ENCODE data around the gene NARS2.

DNA sequence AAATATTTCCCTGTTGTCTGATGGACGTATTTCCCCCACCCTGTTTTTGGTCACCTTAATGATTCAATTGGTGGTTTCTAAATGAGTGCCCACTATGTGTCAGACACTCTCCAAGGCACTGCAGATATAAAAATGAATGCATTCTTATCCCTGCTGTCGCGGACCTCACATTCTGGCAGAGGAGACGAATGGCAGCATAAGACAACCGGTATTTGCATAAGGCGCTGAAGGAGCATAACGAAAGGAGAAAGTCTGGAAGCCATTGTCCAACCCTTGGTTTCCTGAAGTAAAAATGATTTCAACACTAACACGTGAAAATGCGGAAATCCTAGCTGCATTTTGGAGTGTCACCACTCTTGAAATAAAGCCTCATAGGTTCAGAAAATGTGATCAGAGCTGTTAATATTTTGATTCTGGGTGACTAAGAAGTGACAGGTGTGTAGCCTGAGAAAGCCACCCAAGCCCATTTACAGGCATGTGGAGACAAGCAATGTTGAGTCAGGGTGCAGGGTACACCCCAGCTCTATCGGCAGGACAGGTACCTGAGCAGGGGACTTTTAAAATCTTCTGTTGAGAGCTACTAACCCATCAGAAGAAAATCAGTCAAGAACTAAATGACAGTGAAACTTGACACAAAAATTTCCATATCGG is 146.9 kb downstream of the NARS2 start:
- TF ChIP-seq, protein P1, sequence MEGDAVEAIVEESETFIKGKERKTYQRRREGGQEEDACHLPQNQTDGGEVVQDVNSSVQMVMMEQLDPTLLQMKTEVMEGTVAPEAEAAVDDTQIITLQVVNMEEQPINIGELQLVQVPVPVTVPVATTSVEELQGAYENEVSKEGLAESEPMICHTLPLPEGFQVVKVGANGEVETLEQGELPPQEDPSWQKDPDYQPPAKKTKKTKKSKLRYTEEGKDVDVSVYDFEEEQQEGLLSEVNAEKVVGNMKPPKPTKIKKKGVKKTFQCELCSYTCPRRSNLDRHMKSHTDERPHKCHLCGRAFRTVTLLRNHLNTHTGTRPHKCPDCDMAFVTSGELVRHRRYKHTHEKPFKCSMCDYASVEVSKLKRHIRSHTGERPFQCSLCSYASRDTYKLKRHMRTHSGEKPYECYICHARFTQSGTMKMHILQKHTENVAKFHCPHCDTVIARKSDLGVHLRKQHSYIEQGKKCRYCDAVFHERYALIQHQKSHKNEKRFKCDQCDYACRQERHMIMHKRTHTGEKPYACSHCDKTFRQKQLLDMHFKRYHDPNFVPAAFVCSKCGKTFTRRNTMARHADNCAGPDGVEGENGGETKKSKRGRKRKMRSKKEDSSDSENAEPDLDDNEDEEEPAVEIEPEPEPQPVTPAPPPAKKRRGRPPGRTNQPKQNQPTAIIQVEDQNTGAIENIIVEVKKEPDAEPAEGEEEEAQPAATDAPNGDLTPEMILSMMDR (IDR thresholded peaks at IDR 0.05 in 2 of 3, conservative IDR thresholded peaks at IDR 0.05 in 1 of 3; ENCODE audit: control insufficient read depth in 2 of 3, extremely low read depth in 1 of 3, insufficient read depth in 1 of 3, low read depth in 3 of 3, low read length in 3 of 3) = no peak
- TF ChIP-seq CHD2 (IDR thresholded peaks at IDR 0.05; ENCODE audit: borderline replicate concordance, low read depth, low read length) = no peak
- TF ChIP-seq POLR2A (IDR thresholded peaks at IDR 0.05; ENCODE audit: low read depth, low read length) = no peak
- no peak for TF ChIP-seq SUZ12 (IDR thresholded peaks at IDR 0.05; ENCODE audit: unreplicated experiment)
- no peak for TF ChIP-seq SMARCA5 (IDR thresholded peaks at IDR 0.05)
- peak in 1 of 2 experiments; percentile 59; a peak in 1 of 4 replicates for TF ChIP-seq EP300 (IDR thresholded peaks at IDR 0.05; ENCODE audit: borderline replicate concordance in 1 of 2, control insufficient read depth in 1 of 2, low read depth in 2 of 2, low read length in 2 of 2)
- no peak for TF ChIP-seq HCFC1 (IDR thresholded peaks at IDR 0.05; ENCODE audit: low read length)
- TF ChIP-seq SMAD5 (IDR thresholded peaks at IDR 0.05; ENCODE audit: low read depth) = no peak
- peak; percentile 33 to 52; a peak in 1 of 4 replicates for TF ChIP-seq IKZF2 (IDR thresholded peaks at IDR 0.05)
- TF ChIP-seq SREBF1 (IDR thresholded peaks at IDR 0.05; ENCODE audit: low read length) = no peak
- 0 out of 2 replicates have a peak, but pooled peaks have one; percentile 26 for TF ChIP-seq POLR2AphosphoS5 (IDR thresholded peaks at IDR 0.05; ENCODE audit: low read length)
